Bronchial epithelial cell (primary cell): Measurements from ENCODE around the gene RPL10A. TPM values are rescaled to one million over a fixed set of nuclear protein-coding genes. Genes with fewer than 3 reads are reported as not detected.

Experiments used
- DNase-seq: peaks from one replicate; pipeline ENCODE4 v3.0.0-alpha.2; 2010; ENCODE audit warnings: low read depth
- FAIRE-seq: peaks from 2 replicates; lab custom pipeline; 2011; peaks lifted over from hg19 to GRCh38; lab: Jason Lieb, UNC
- H3K27me3 ChIP-seq: 2 replicates; pipeline ENCODE4 v1.5.1; 2011; ENCODE audit warnings: low read length; ENCODE audit not compliant: control insufficient read depth, insufficient read depth
- H3K36me3 ChIP-seq: 2 replicates; pipeline ENCODE4 v1.5.1; 2011; ENCODE audit warnings: low read length; ENCODE audit not compliant: control insufficient read depth, insufficient read depth
- H3K4me3 ChIP-seq: 2 replicates; pipeline ENCODE4 v1.5.1; 2011; ENCODE audit warnings: mild to moderate bottlenecking, low read depth, low read length, control low read depth
- CTCF ChIP-seq: IDR thresholded peaks from 2 replicates; pipeline ENCODE4 v1.5.1; 2011; ENCODE audit warnings: mild to moderate bottlenecking, moderate library complexity, low read length, control low read depth, inconsistent platforms; ENCODE audit not compliant: insufficient read depth, severe bottlenecking
- total RNA-seq: library from RNA; depleted of rRNA; stranded (reverse); fragments of >200 nt; gene quantifications from 2 replicates; pipeline ENCODE4 v1.2.1, GENCODE V29; 2014

The RPL10A gene
- total RNA-seq, 1 donor from 2014 or later, result 1,892 TPM

GRCh38 chr6:35470663-35471120, 2.5 kb downstream of the RPL10A start:
- H3K27me3 ChIP-seq, result no peaks in the 10 kb centered on the region
- FAIRE-seq (no peak), DNase-seq (no peak)
- H3K4me3 ChIP-seq, result peak overlapping the region; percentile 83
- TF ChIP-seq CTCF, result no peak
- peaks cover 25% of the 10 kb centered on the region for H3K36me3 ChIP-seq

GRCh38 chr6:35471836-35472345, 3.7 kb downstream of the RPL10A start:
- no peak for TF ChIP-seq CTCF
- FAIRE-seq, result no peak
- Histone ChIP-seq H3K27me3 (no peaks in the 10 kb centered on the region), H3K4me3 (no peak overlapping the region), H3K36me3 (peaks cover 26% of the 10 kb centered on the region)
- no peak for DNase-seq

- no peaks in the 10 kb centered on the region for H3K27me3 ChIP-seq
- FAIRE-seq (no peak), DNase-seq (no peak)
- no peak overlapping the region for H3K4me3 ChIP-seq
- no peak for TF ChIP-seq CTCF
- H3K36me3 ChIP-seq, result peaks cover 32% of the 10 kb centered on the region
These were observed 5.1 kb downstream of the RPL10A start for GRCh38 chr6:35473075-35473849.

GRCh38 chr6:35473850-35474130, 5.6 kb downstream of the RPL10A start:
- DNase-seq (no peak), FAIRE-seq (no peak)
- Histone ChIP-seq H3K4me3 (no peak overlapping the region), H3K27me3 (no peaks in the 10 kb centered on the region), H3K36me3 (peaks cover 35% of the 10 kb centered on the region)
- no peak for TF ChIP-seq CTCF

- Histone ChIP-seq H3K4me3 (no peak overlapping the region), H3K27me3 (no peaks in the 10 kb centered on the region), H3K36me3 (peaks cover 32% of the 10 kb centered on the region)
- no peak for FAIRE-seq
- DNase-seq, result no peak
- no peak for TF ChIP-seq CTCF
These were observed 6.1 kb downstream of the RPL10A start for GRCh38 chr6:35474131-35474941.
